GM23338 (cell line): ENCODE results near the gene PALLD. TPM values are rescaled to one million over a fixed set of nuclear protein-coding genes. Genes with fewer than 3 reads are reported as not detected.

Experiments
- ATAC-seq: fragments of 200-7000 bp; cut with Tn5 transposase; 3 replicates; pipeline ENCODE4 v1.9.1; 2020
- DNase-seq: peaks from one replicate; pipeline ENCODE4 v3.0.0-alpha.2; 2015; ENCODE audit warnings: low spot score
- H2AFZ ChIP-seq: fragments of 200-600 bp; sonication (generic); 2 replicates; pipeline ENCODE4 v1.8.0; 2016; ENCODE audit warnings: antibody characterized with exemption, mild to moderate bottlenecking, moderate library complexity
- H3F3A ChIP-seq: fragments of 200-600 bp; sonication (generic); replicated peaks from 2 replicates; pipeline ENCODE4 v1.8.0; 2017; ENCODE audit warnings: antibody characterized with exemption, mixed run types, low read depth
- H3K27ac ChIP-seq: fragments of 200-600 bp; sonication (generic); 2 replicates; pipeline ENCODE4 v1.6.1; 2016; ENCODE audit warnings: low read depth
- H3K27me3 ChIP-seq: fragments of 200-600 bp; sonication (generic); 2 replicates; pipeline ENCODE4 v1.8.0; 2016; ENCODE audit warnings: mild to moderate bottlenecking, mixed run types, moderate library complexity; ENCODE audit not compliant: insufficient read depth
- H3K36me3 ChIP-seq: fragments of 200-600 bp; sonication (generic); 2 replicates; pipeline ENCODE4 v1.8.0; 2016; ENCODE audit warnings: mild to moderate bottlenecking; ENCODE audit not compliant: insufficient read depth
- H3K4me1 ChIP-seq: fragments of 200-600 bp; sonication (generic); 2 replicates; pipeline ENCODE4 v1.8.0; 2016; ENCODE audit warnings: mild to moderate bottlenecking, moderate library complexity; ENCODE audit not compliant: insufficient read depth
- H3K4me2 ChIP-seq: fragments of 200-600 bp; sonication (generic); 2 replicates; pipeline ENCODE4 v1.7.1; 2017; ENCODE audit warnings: mixed run types
- H3K4me3 ChIP-seq: fragments of 200-600 bp; sonication (generic); 2 replicates; pipeline ENCODE4 v1.6.1; 2016; ENCODE audit warnings: mixed run types
- H3K79me2 ChIP-seq: fragments of 200-600 bp; sonication (generic); replicated peaks from 2 replicates; pipeline ENCODE4 v1.8.0; 2017; ENCODE audit warnings: mild to moderate bottlenecking; ENCODE audit not compliant: insufficient read depth
- H3K9me2 ChIP-seq: fragments of 200-600 bp; sonication (generic); 2 replicates; pipeline ENCODE4 v1.8.0; 2017; ENCODE audit not compliant: insufficient read depth
- H4K20me1 ChIP-seq: fragments of 200-600 bp; sonication (generic); replicated peaks from 2 replicates; pipeline ENCODE4 v1.8.0; 2017; ENCODE audit warnings: mild to moderate bottlenecking; ENCODE audit not compliant: insufficient read depth
- H3K27ac Mint-ChIP-seq: 2 replicates; pipeline ENCODE4 v1.8.0; 2020; ENCODE audit warnings: inconsistent platforms, mild to moderate bottlenecking, moderate library complexity, mixed read lengths
- H3K27me3 Mint-ChIP-seq: 3 replicates; pipeline ENCODE4 v1.8.0; 2022; ENCODE audit warnings: low read depth, mild to moderate bottlenecking, moderate library complexity, mixed read lengths, inconsistent platforms; ENCODE audit not compliant: insufficient read depth, poor library complexity
- H3K36me3 Mint-ChIP-seq: 3 replicates; pipeline ENCODE4 v1.8.0; 2021; ENCODE audit warnings: low read depth, mild to moderate bottlenecking, inconsistent platforms, moderate library complexity, mixed read lengths
- H3K4me1 Mint-ChIP-seq: 3 replicates; pipeline ENCODE4 v1.8.0; 2020; ENCODE audit warnings: mild to moderate bottlenecking, inconsistent platforms, mixed read lengths
- H3K4me3 Mint-ChIP-seq: 3 replicates; pipeline ENCODE4 v1.8.0; 2021; ENCODE audit warnings: moderate library complexity, mild to moderate bottlenecking, inconsistent platforms, mixed read lengths
- H3K9me3 Mint-ChIP-seq: 3 replicates; pipeline ENCODE4 v1.8.0; 2020; ENCODE audit warnings: moderate library complexity, mild to moderate bottlenecking, inconsistent platforms, mixed read lengths
- CREB1 ChIP-seq: fragments of 250-450 bp; sonication (Bioruptor Pico); IDR thresholded peaks from 2 replicates; pipeline ENCODE4 v1.5.0; 2020; ENCODE audit warnings: low read depth, mild to moderate bottlenecking, moderate library complexity
- EZH2 ChIP-seq: fragments of 200-600 bp; sonication (generic); IDR thresholded peaks from one replicate; pipeline ENCODE4 v1.8.0; 2017; ENCODE audit warnings: antibody characterized with exemption, mild to moderate bottlenecking, low read depth; ENCODE audit not compliant: unreplicated experiment
- EZH2phosphoT487 ChIP-seq: fragments of 200-600 bp; sonication (generic); IDR thresholded peaks from one replicate; pipeline ENCODE4 v1.8.1; 2018; ENCODE audit warnings: antibody characterized with exemption; ENCODE audit not compliant: unreplicated experiment
- JUNB ChIP-seq: IDR thresholded peaks from one replicate; pipeline ENCODE4 v1.6.1; 2016; ENCODE audit warnings: antibody characterized with exemption; ENCODE audit not compliant: unreplicated experiment
- NANOG ChIP-seq: IDR thresholded peaks from 2 replicates; pipeline ENCODE4 v1.6.1; 2016; ENCODE audit warnings: antibody characterized with exemption, borderline replicate concordance
- POLR2AphosphoS5 ChIP-seq: IDR thresholded peaks from 2 replicates; pipeline ENCODE4 v1.6.1; 2016; ENCODE audit warnings: antibody characterized with exemption, low read depth
- REST ChIP-seq: IDR thresholded peaks from one replicate; pipeline ENCODE4 v1.6.1; 2018; ENCODE audit warnings: antibody characterized with exemption; ENCODE audit not compliant: unreplicated experiment
- STAT1 ChIP-seq: IDR thresholded peaks from one replicate; pipeline ENCODE4 v1.6.1; 2016; ENCODE audit warnings: antibody characterized with exemption; ENCODE audit not compliant: unreplicated experiment
- ZNF114 ChIP-seq: fragments of 250-450 bp; sonication (Bioruptor Pico); IDR thresholded peaks from 2 replicates; pipeline ENCODE4 v1.5.0; 2020; ENCODE audit warnings: mild to moderate bottlenecking, moderate library complexity
- ZNF331 ChIP-seq: fragments of 250-450 bp; sonication (Bioruptor Pico); IDR thresholded peaks from 2 replicates; pipeline ENCODE4 v1.5.0; 2020; ENCODE audit warnings: low read depth, mild to moderate bottlenecking, moderate library complexity
- polyA plus RNA-seq: library from polyadenylated mRNA; unstranded; fragments of >200 nt; fragmentation: Nextera tagmentation; extraction: Ambion mirVana; gene quantifications from 2 replicates; pipeline ENCODE4 v1.2.1, GENCODE V29; 2016
- total RNA-seq: library from RNA; depleted of rRNA; stranded (reverse); fragments of >200 nt; shearing (Covaris generic); gene quantifications from 2 replicates; pipeline ENCODE4 v1.2.3, GENCODE V29; 2014
- TF ChIP-seq, protein P1 (sequence below): IDR thresholded peaks from 2 replicates; pipeline ENCODE4 v1.6.1; 2016; ENCODE audit warnings: antibody characterized with exemption
- TF ChIP-seq, protein P2 (sequence below), 2 experiments: fragments of 200-600 bp in 1 of 2; sonication (generic) in 1 of 2; conservative IDR thresholded peaks; 2 replicates each; pipeline versions ENCODE4 v1.5.1 to v1.6.1; 2016 to 2017; ENCODE audit warnings: antibody characterized with exemption in 2 of 2, low read depth in 2 of 2, mild to moderate bottlenecking in 2 of 2, moderate library complexity in 1 of 2

PALLD gene
- total and polyA plus RNA-seq, 2 experiments from 2014 or later, result 13.1 to 30.2 TPM

DNA sequence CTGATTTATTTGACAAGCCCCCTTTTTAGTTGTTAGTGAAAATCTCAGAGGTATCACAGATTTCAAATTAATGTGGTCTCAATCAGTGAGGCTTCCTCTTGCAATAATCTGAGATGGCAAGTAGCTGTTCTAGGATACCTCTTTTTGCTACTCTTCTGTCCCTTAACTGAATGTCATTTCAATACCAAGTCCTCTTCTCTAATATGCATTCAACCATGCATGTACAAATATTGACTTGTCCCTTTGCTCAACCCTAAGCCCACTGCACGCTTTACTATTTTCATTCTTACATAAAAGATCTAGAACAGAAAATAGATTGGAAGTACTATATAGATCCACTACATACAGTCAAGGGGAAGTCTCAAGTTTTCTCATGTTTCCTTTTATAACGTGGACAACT is 349.0 kb downstream of the PALLD start:
- Histone ChIP-seq H3K27ac (0 out of 2 replicates have a peak overlapping the region, but pooled peaks have one; percentile 41), H3K79me2 (peaks cover 8% of the 10 kb centered on the region; the same call in 1 of the 2 replicates), H3K4me3 (no peak overlapping the region), H3K9me2 (no peaks in the 10 kb centered on the region), H2AFZ (no peak overlapping the region), H4K20me1 (no peaks in the 10 kb centered on the region), H3K4me1 (peaks cover 81% of the 10 kb centered on the region), H3K4me2 (peak overlapping the region; percentile 21), H3K27me3 (no peaks in the 10 kb centered on the region), H3K36me3 (no peaks in the 10 kb centered on the region), H3F3A (no peaks in the 10 kb centered on the region)
- DNase-seq, result no peak
- TF ChIP-seq POLR2AphosphoS5, result no peak
- TF ChIP-seq NANOG, result no peak
- TF ChIP-seq ZNF331 (CRISPR knock-in tag), result no peak
- TF ChIP-seq JUNB, result no peak
- TF ChIP-seq, protein P1, sequence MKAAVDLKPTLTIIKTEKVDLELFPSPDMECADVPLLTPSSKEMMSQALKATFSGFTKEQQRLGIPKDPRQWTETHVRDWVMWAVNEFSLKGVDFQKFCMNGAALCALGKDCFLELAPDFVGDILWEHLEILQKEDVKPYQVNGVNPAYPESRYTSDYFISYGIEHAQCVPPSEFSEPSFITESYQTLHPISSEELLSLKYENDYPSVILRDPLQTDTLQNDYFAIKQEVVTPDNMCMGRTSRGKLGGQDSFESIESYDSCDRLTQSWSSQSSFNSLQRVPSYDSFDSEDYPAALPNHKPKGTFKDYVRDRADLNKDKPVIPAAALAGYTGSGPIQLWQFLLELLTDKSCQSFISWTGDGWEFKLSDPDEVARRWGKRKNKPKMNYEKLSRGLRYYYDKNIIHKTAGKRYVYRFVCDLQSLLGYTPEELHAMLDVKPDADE, result no peak
- TF ChIP-seq STAT1, result no peak
- TF ChIP-seq REST, result no peak
- no peak overlapping the region for H3K27ac Mint-ChIP-seq
- peaks cover 85% of the 10 kb centered on the region for H3K4me1 Mint-ChIP-seq
- H3K36me3 Mint-ChIP-seq, result peaks cover 5% of the 10 kb centered on the region; the same call in 2 of the 3 replicates
- no peak for ATAC-seq
- H3K27me3 Mint-ChIP-seq, result peaks cover 8% of the 10 kb centered on the region
- no peaks in the 10 kb centered on the region for H3K9me3 Mint-ChIP-seq
- no peak overlapping the region for H3K4me3 Mint-ChIP-seq

- peak; percentile 70 for DNase-seq
- H3K27me3 ChIP-seq, result no peaks in the 10 kb centered on the region
- no peak overlapping the region for H2AFZ ChIP-seq
- Mint-ChIP-seq H3K4me3 (no peak overlapping the region), H3K4me1 (peaks cover 86% of the 10 kb centered on the region), H3K36me3 (peaks cover 5% of the 10 kb centered on the region; the same call in 1 of the 3 replicates), H3K27me3 (peaks cover 9% of the 10 kb centered on the region), H3K9me3 (no peaks in the 10 kb centered on the region), H3K27ac (no peak overlapping the region)
- no peaks in the 10 kb centered on the region for H3F3A ChIP-seq
- H3K9me2 ChIP-seq, result no peaks in the 10 kb centered on the region
- no peak overlapping the region for H3K27ac ChIP-seq
- H3K4me1 ChIP-seq, result peaks cover 81% of the 10 kb centered on the region
- H3K4me3 ChIP-seq, result no peak overlapping the region
- H3K79me2 ChIP-seq, result peaks cover 8% of the 10 kb centered on the region; the same call in 1 of the 2 replicates
- H3K4me2 ChIP-seq, result peak overlapping the region; percentile 21; the same call in 1 of the 2 replicates
- no peaks in the 10 kb centered on the region for H4K20me1 ChIP-seq
- no peaks in the 10 kb centered on the region for H3K36me3 ChIP-seq
- peak; percentile 63 for ATAC-seq
- no peak for TF ChIP-seq POLR2AphosphoS5
- no peak for TF ChIP-seq ZNF114 (CRISPR knock-in tag)
- TF ChIP-seq ZNF331 (CRISPR knock-in tag), result no peak
- TF ChIP-seq EZH2, result no peak
- no peak for TF ChIP-seq REST
- TF ChIP-seq CREB1 (CRISPR knock-in tag), result no peak
- no peak for TF ChIP-seq EZH2phosphoT487
- TF ChIP-seq, protein P2, sequence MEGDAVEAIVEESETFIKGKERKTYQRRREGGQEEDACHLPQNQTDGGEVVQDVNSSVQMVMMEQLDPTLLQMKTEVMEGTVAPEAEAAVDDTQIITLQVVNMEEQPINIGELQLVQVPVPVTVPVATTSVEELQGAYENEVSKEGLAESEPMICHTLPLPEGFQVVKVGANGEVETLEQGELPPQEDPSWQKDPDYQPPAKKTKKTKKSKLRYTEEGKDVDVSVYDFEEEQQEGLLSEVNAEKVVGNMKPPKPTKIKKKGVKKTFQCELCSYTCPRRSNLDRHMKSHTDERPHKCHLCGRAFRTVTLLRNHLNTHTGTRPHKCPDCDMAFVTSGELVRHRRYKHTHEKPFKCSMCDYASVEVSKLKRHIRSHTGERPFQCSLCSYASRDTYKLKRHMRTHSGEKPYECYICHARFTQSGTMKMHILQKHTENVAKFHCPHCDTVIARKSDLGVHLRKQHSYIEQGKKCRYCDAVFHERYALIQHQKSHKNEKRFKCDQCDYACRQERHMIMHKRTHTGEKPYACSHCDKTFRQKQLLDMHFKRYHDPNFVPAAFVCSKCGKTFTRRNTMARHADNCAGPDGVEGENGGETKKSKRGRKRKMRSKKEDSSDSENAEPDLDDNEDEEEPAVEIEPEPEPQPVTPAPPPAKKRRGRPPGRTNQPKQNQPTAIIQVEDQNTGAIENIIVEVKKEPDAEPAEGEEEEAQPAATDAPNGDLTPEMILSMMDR (conservative IDR thresholded peaks at IDR 0.05; ENCODE audit: low read depth in 2 of 2), result no peak
- TF ChIP-seq NANOG, result no peak
These were observed 349.6 kb downstream of the PALLD start for GRCh38 chr4:168846414-168846813.
